ENCODE measurements around the gene IFT81. TPM values are rescaled to one million over a fixed set of nuclear protein-coding genes. Genes with fewer than 3 reads are reported as not detected.

Gene IFT81
- total and polyA plus RNA-seq, 2 of the 13 experiments (the other 11 are each of a cell fraction or from before 2014, with no cell fraction given) = 4.2 to 13.0 TPM

GRCh38 chr12:110124269-110124995, at the start of gene IFT81 (continued):
- no peak for TF ChIP-seq ZFAT (CRISPR knock-in tag; conservative IDR thresholded peaks at IDR 0.05)
- peak; percentile 62 for TF ChIP-seq POLR2G (IDR thresholded peaks at IDR 0.05; ENCODE audit: low read depth, low read length)
- TF ChIP-seq CTCF (CRISPR knock-in tag; IDR thresholded peaks at IDR 0.05) = peak; percentile 59
- TF ChIP-seq ZNF136 (CRISPR knock-in tag; IDR thresholded peaks at IDR 0.05; ENCODE audit: low read depth) = no peak
- TF ChIP-seq ZSCAN25 (CRISPR knock-in tag; IDR thresholded peaks at IDR 0.05) = no peak
- TF ChIP-seq ZNF274 (CRISPR knock-in tag; IDR thresholded peaks at IDR 0.05) = no peak; the same call in 1 of the 2 replicates
- peak; percentile 48; the same call in 1 of the 2 replicates for TF ChIP-seq SP2 (CRISPR knock-in tag; IDR thresholded peaks at IDR 0.05)
- TF ChIP-seq ZNF3 (CRISPR knock-in tag; IDR thresholded peaks at IDR 0.05) = no peak
- no peak for TF ChIP-seq ZNF841 (CRISPR knock-in tag; IDR thresholded peaks at IDR 0.05; ENCODE audit: borderline replicate concordance)
- no peak; the same call in 1 of the 2 replicates for TF ChIP-seq SIN3B (IDR thresholded peaks at IDR 0.05; ENCODE audit: low read length)
- no peak for TF ChIP-seq ZBTB49 (CRISPR knock-in tag; IDR thresholded peaks at IDR 0.05; ENCODE audit: borderline replicate concordance)
- TF ChIP-seq MATR3 (CRISPR knock-in tag; IDR thresholded peaks at IDR 0.05) = no peak
- no peak for TF ChIP-seq RARA (CRISPR knock-in tag; IDR thresholded peaks at IDR 0.05)
- TF ChIP-seq ZBED4 (CRISPR knock-in tag; IDR thresholded peaks at IDR 0.05; ENCODE audit: borderline replicate concordance) = peak; percentile 20; the same call in 1 of the 2 replicates
- TF ChIP-seq E2F1 (CRISPR knock-in tag; IDR thresholded peaks at IDR 0.05) = peak; percentile 52; the same call in 1 of the 2 replicates
- no peak for TF ChIP-seq HNRNPH1 (optimal IDR thresholded peaks at IDR 0.05; ENCODE audit: low read depth, low read length)

Data from HepG2 (cell line).